ENCODE results near the gene ERC2. TPM values are rescaled to one million over a fixed set of nuclear protein-coding genes. Genes with fewer than 3 reads are reported as not detected.

ERC2 gene
- polyA plus RNA-seq, 1 experiment = 0.07 TPM

DNA sequence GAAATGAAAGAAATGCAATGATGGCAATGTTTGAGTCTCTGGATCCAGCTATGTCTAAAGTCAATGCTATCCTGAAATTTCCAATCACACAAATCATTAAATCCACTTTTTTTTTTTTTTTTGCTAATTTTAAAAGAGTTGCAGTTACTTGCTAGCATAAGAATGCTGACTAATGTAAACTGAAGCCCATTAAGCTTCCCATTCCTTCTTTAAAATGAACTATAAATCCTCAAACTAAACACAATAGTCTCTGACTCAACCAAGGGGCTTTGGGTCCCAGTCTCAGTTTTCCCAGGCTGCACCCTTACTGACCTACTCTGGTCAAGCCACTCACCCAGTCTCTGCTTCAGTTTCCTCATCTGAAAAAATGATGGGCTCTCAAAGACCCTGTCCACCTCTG lies 361.1 kb downstream of the ERC2 start:
- Histone ChIP-seq H3K36me3 (ENCODE audit: control insufficient read depth, insufficient read depth, low read length) (no peaks in the 10 kb centered on the region), H3K27me3 (ENCODE audit: control insufficient read depth, insufficient read depth, low read length) (no peaks in the 10 kb centered on the region), H3K4me3 (ENCODE audit: low read depth, low read length) (no peak overlapping the region)
- ChIA-PET CTCF (no interaction called here), POLR2A (no interaction called here)
- TF ChIP-seq, protein P1, sequence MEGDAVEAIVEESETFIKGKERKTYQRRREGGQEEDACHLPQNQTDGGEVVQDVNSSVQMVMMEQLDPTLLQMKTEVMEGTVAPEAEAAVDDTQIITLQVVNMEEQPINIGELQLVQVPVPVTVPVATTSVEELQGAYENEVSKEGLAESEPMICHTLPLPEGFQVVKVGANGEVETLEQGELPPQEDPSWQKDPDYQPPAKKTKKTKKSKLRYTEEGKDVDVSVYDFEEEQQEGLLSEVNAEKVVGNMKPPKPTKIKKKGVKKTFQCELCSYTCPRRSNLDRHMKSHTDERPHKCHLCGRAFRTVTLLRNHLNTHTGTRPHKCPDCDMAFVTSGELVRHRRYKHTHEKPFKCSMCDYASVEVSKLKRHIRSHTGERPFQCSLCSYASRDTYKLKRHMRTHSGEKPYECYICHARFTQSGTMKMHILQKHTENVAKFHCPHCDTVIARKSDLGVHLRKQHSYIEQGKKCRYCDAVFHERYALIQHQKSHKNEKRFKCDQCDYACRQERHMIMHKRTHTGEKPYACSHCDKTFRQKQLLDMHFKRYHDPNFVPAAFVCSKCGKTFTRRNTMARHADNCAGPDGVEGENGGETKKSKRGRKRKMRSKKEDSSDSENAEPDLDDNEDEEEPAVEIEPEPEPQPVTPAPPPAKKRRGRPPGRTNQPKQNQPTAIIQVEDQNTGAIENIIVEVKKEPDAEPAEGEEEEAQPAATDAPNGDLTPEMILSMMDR (IDR thresholded peaks at IDR 0.05; ENCODE audit: insufficient read depth, low read depth, low read length) = no peak
- no peak for DNase-seq (ENCODE audit: low read depth)

DNA sequence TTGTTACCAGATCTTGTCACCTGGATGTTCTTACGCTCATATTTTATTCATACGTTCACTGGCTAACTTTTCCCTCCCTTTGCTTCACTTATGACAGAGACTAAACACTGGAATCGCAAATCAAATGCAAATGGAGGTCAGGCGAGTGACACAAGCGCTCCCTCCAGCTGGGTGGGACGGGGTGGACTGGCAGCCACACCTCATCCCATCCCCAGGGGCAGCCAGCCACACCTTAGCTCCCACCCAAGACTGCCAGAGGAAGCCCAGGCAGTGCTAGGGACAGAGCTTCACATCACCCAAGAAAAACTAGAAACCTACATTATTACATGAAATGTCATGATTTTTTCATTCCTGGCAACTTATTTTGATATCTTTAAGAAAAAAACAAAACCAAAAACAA lies 366.2 kb downstream of the ERC2 start:
- Histone ChIP-seq H3K4me3 (ENCODE audit: low read depth, low read length) (no peak overlapping the region), H3K27me3 (ENCODE audit: control insufficient read depth, insufficient read depth, low read length) (no peaks in the 10 kb centered on the region), H3K36me3 (ENCODE audit: control insufficient read depth, insufficient read depth, low read length) (no peaks in the 10 kb centered on the region)
- POLR2A ChIA-PET = no interaction called here
- TF ChIP-seq, protein P1 (IDR thresholded peaks at IDR 0.05; ENCODE audit: insufficient read depth, low read depth, low read length) = no peak
- no peak for DNase-seq (ENCODE audit: low read depth)
- CTCF ChIA-PET = interaction anchor here (1.3 kb wide), 1 partner anchor 11 kb away, joined by 4 read pairs; no protein-coding TSS in a partner anchor

DNA sequence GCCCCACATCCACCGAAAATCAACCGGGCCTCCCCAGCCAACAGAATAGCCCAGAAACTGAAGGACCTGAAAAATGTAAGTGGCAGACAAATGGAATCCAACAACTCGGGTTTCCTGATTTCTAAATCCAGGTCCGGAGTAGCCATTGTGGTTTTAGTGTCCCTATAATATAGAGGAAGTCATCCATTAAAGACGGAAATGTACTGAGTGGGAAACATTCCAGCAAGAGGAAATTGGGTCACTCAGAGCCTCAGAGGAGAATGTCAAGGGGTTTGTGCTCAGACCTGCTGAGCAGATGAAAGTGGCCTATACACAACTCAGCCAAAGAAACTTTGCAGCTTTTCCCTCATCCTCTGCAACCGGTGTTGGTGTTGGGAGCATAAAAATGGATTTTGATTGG lies 366.7 kb downstream of the ERC2 start:
- TF ChIP-seq, protein P1 (IDR thresholded peaks at IDR 0.05; ENCODE audit: insufficient read depth, low read depth, low read length) = no peak
- Histone ChIP-seq H3K27me3 (ENCODE audit: control insufficient read depth, insufficient read depth, low read length) (no peaks in the 10 kb centered on the region), H3K36me3 (ENCODE audit: control insufficient read depth, insufficient read depth, low read length) (no peaks in the 10 kb centered on the region), H3K4me3 (ENCODE audit: low read depth, low read length) (no peak overlapping the region)
- CTCF ChIA-PET = no interaction called here
- no peak for DNase-seq (ENCODE audit: low read depth)
- POLR2A ChIA-PET = no interaction called here

DNA sequence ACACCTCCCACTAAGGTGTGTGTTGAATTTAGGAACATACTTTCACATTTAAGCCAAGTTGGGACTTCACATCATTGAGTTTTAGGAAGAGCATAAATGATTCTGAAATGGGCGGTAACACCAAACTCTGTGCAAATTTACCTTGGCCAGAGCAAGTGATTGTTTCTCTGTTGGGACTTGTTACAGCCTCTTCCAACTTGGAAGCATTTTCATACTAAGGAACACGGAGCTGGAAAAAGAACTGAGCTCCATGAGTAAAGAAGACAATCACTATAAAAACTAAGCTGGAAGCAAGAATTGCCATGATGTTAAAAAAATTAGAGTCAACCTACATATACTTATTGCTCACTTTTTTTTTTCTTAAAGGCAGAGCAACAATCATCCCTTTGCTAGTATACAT lies 371.3 kb downstream of the ERC2 start:
- DNase-seq (ENCODE audit: low read depth) = no peak
- CTCF ChIA-PET = no interaction called here
- TF ChIP-seq, protein P1 (IDR thresholded peaks at IDR 0.05; ENCODE audit: insufficient read depth, low read depth, low read length) = no peak
- Histone ChIP-seq H3K4me3 (ENCODE audit: low read depth, low read length) (no peak overlapping the region), H3K27me3 (ENCODE audit: control insufficient read depth, insufficient read depth, low read length) (no peaks in the 10 kb centered on the region), H3K36me3 (ENCODE audit: control insufficient read depth, insufficient read depth, low read length) (no peaks in the 10 kb centered on the region)
- POLR2A ChIA-PET = no interaction called here

DNA sequence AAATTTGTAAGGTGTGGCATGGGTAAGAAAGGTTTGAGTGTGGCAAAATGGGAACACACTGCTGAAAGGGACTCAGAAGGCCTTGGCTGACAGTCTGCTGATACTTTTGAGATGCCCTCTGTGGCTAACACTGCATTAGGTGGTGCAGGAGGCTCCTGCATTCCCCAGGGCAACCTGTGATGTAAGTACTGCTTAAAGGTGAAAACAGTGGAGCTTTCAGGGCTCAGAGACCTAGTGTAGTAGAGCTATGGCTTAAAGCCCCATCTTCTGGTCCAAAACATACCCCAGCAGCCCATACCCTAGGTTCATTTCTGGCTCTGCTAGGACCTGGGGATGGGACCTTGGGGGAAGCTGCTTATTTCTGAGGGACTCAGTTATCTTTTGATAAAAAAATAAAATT lies 374.1 kb downstream of the ERC2 start:
- ChIA-PET POLR2A (no interaction called here), CTCF (no interaction called here)
- no peaks in the 10 kb centered on the region for H3K27me3 ChIP-seq (ENCODE audit: control insufficient read depth, insufficient read depth, low read length)
- no peaks in the 10 kb centered on the region for H3K36me3 ChIP-seq (ENCODE audit: control insufficient read depth, insufficient read depth, low read length)
- H3K4me3 ChIP-seq (ENCODE audit: low read depth, low read length) = no peak overlapping the region
- no peak for DNase-seq (ENCODE audit: low read depth)
- TF ChIP-seq, protein P1 (IDR thresholded peaks at IDR 0.05; ENCODE audit: insufficient read depth, low read depth, low read length) = no peak
